Camera-type eye (tissue), 1 donor: ENCODE data around the gene RNF17. TPM values are rescaled to one million over a fixed set of nuclear protein-coding genes. Genes with fewer than 3 reads are reported as not detected.

Source experiments
- total RNA-seq: library from RNA; depleted of rRNA; stranded (reverse); fragments of >200 nt; gene quantifications from one replicate; pipeline ENCODE4 v1.2.3, GENCODE V29; 2014

RNF17 gene
- total RNA-seq = 0.16 TPM

GRCh38 chr13:24763596-24764275 is at the start of gene RNF17:
TSS of gene RNF17 (plus strand) at chr13:24764169. CDS start at chr13:24764204, 35 bp downstream.

Other genes with a start within 250 kb of the RNF17 start
- gene ATP12A, start 83.8 kb upstream of the RNF17 start, total RNA-seq = 0.38 TPM